Measurements from ENCODE around the gene BCL7A.
A peak's percentile ranks its signal among the peaks of the same experiment; 100 is the strongest.

BCL7A gene

DNA sequence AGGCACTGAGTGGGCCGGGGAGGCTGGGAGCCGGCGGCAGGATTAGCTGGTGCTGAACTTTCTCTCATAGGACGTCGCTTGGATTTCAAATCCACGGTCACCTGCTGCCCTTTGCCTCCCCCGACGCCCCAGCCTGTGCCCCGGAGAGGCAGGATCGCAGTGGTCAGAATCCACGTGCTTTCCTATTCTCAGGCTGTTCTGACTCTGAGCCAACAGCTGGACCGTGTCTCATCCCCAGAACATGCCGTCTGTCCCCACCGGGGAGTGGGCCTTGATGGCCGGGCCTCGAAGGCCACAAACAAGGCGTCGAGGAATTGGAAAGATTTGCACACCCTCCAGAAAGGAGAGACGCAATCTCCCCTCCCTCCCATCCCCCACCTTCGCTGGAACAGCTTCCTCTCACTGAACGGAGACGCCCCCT, 38.4 kb downstream of the BCL7A start:
- TF ChIP-seq, protein P1, sequence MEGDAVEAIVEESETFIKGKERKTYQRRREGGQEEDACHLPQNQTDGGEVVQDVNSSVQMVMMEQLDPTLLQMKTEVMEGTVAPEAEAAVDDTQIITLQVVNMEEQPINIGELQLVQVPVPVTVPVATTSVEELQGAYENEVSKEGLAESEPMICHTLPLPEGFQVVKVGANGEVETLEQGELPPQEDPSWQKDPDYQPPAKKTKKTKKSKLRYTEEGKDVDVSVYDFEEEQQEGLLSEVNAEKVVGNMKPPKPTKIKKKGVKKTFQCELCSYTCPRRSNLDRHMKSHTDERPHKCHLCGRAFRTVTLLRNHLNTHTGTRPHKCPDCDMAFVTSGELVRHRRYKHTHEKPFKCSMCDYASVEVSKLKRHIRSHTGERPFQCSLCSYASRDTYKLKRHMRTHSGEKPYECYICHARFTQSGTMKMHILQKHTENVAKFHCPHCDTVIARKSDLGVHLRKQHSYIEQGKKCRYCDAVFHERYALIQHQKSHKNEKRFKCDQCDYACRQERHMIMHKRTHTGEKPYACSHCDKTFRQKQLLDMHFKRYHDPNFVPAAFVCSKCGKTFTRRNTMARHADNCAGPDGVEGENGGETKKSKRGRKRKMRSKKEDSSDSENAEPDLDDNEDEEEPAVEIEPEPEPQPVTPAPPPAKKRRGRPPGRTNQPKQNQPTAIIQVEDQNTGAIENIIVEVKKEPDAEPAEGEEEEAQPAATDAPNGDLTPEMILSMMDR (conservative IDR thresholded peaks at IDR 0.05), result no peak
- H3K27ac ChIP-seq, result no peak overlapping the region; the same call in 1 of the 2 replicates

DNA sequence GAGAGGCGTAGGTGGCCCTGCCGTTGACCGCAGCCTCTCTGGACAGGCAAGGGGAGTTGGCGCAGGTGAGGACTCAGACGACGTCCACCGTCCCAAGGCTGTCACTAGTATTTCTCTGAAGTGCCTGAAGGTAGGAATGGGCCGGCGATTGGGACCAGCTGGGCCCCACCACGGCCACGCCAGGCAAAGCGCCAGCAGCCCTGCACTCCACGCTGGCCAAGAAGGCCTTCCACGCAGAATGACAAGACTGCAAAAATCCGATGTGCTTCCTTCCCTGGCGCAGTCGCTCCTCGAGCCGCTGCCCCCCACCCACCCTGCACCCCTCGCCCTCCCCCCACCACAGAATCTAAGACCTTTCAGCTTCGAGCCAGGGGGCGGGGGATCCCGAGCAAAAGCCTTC, 39.6 kb downstream of the BCL7A start:
- TF ChIP-seq, protein P1 (conservative IDR thresholded peaks at IDR 0.05), result no peak
- H3K27ac ChIP-seq, result peak overlapping the region; percentile 95

DNA sequence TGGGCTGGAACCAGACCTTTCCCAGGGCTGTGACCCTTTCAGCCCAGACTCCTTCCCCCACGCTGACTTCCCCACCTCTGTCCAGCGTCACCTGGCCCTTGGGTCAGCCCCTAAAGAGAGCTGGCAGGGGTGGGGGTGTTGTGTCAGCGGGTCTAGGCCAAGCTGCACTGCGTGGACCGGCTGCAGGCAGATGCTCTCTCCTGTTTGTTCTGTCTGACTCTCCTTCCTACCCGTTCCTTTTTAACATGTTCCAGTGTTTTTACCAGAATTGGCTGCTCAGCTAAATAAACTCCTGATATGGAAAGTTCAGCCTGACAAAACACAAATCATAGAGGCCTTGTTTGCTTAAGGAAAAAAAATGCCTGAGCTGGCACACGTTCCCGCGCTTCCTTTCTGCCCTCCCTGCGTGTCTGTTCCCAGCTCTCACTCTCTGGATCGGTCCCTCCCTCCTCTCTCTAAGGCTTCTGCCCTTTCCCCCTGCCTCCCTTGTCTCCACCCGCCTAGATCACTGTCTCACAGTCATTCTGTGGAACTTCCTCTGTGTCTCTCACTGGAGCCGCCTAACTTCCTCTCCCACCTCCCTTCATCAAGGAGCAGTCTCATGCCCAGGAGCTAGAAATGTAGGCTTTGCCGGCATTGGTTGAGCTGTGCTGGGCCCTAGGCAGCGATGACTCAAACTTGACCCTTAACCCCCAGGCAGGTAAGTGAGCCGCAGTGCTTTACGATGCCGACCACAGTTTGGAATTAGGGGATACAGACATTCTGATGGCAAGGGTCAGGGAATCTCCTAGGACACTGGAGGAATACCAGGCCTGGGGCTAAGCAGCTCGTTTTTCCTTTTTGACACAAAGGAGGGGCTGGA, 41.4 kb downstream of the BCL7A start:
- TF ChIP-seq, protein P1 (conservative IDR thresholded peaks at IDR 0.05), result no peak
- H3K27ac ChIP-seq, result peak overlapping the region; percentile 95

DNA sequence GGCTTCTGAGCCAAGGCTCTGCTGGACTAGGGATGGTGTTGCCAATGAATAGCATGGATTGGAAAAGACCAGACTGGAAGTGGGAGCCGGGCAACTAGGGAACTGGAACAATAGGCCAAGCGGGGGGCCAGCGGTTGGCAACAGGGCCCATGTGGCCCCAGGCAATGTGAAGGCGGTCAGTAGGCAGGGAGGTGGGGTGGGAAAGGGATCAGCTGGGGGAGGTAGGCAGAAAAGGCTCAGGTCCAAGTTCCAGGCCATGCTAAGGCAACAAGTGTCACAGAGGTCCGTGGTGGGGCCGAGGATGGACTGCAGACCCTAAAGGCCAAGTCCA, 42.0 kb downstream of the BCL7A start:
- peak overlapping the region; percentile 95 for H3K27ac ChIP-seq
- TF ChIP-seq, protein P1 (conservative IDR thresholded peaks at IDR 0.05), result no peak

DNA sequence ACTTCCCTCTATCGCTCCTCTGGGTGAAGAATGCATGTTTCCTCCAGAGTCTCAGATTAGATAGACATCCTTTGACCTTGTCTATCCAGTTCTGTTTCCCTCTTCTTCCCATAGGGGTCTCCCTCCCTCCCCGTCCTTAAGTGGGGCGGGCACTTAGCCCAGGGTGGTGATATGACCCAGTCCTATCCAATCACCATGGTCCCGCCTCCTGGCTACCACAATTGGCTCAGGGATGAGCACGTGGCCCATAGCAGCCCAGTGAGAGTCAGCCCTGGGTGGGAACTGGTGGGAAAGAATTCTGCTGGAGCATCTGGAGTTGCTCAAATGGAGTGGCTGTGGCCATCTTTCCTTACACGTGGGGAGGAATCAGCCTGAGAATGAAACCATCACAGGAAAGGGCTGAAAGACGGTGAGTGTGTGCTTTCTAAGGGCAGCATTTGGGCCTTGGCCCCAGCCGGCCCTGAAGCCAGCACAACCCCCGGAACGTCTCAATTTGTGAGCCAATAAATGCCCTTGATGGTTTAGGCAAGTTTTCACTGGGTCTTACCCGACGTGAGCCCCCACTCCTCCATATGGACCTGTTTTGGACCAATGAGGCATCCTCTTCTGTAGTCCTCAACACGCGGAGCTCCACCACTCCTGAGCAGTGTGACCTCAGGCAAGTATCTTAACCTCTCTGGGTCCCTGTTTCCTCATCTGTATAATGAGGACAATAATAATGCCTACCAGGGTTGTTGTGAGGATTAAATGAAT, 42.5 kb downstream of the BCL7A start:
- TF ChIP-seq, protein P1 (conservative IDR thresholded peaks at IDR 0.05), result peak; percentile 25
- peak overlapping the region; percentile 95 for H3K27ac ChIP-seq

DNA sequence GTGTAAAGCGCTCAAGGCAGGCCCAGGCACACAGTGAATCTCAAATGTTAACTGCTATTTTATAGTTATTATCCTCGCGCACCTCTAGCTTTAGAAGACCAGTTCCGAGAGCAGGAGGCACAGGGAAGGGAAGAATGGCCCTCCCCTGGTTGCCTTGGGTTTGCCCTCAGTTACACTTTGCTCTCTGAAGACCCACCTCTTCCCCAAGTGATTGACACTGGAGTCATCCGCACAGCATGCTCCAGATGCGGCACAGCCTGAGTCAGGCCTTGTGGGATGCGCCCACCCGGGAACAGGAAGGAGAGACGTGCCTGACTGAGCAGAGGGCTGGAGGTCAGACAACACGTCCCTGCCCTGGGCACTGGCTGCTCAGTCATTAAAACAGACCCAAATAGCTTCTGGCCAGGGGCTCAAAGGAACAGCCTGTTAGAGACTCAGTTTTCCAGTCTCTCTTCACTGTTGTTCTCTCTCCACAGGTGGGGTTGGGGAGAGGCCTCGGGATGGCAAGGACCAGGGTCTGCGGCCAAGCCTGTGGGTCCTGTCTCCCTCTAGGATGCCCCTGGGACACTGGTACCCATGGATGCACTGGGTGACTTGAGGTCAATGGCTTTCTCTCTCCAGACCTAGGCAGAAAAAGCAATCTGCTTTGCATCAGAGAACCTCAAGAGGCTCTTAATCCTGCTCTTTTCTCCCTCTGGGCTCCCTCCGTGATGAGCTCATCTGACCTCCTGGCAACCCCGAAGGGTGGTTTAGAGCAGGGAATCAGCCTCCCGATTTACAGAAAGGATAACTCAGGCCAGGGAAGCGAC, 43.3 kb downstream of the BCL7A start:
- TF ChIP-seq, protein P1 (conservative IDR thresholded peaks at IDR 0.05), result no peak

DNA sequence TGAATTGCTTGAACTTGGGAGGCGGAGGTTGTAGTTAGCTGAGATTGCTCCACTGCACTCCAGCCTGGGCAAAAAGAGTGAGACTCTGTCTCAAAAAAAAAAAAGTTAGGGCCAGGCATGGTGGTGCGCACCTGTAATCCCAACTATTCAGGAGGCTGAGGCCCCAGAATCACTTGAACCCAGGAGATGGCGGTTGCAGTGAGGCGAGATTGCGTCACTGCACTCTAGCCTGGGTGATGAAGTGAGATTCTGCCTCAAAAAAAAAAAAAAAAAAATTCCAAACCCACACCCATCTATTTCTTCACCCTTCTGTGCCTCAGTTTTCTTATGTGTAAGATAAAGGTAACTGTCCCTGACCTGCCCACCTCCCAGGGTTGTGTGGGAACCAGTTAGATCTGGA, 45.9 kb downstream of the BCL7A start:
- H3K27ac ChIP-seq, result peak overlapping the region; percentile 46; the same call in 1 of the 2 replicates

More for the DNA sequence above, 43.3 kb downstream of the BCL7A start:
- peak overlapping the region; percentile 95 for H3K27ac ChIP-seq

More for the DNA sequence above, 45.9 kb downstream of the BCL7A start:
- TF ChIP-seq, protein P1 (conservative IDR thresholded peaks at IDR 0.05), result no peak

Data from VCaP (cell line).